ENCODE results near the gene COQ2.

COQ2 gene

DNA sequence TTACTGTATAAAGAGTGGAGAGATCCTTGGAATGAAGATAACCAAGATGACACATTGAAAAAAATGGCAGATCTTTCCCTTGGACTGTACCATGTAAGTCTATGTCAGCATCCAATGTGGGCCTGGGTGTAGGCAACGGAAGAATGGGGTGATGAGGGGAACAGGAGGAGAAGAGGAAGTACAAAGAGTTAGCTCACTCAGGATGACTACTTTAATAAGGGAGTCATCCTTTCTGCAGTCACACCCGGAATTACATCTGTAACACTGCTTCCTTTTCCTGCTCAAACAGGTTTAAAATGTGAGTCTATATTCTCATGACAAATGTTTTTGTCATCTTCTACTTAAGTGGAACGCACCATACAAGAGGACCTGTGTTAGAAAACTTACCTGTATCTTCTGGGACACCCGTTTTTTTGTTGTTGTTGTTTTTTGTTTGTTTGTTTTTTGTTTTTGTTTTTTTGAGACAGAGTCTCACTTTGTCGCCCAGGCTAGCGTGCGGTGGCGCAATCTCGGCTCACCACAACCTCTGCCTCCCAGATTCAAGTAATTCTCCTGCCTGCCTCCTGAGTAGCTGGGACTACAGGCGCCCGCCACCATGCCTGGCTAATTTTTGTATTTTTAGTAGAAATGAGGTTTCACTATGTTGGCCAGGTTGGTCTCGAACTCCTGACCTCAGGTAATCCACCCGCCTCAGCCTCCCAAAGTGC lies 32.0 kb upstream of the COQ2 start:
- TF ChIP-seq, protein P1, sequence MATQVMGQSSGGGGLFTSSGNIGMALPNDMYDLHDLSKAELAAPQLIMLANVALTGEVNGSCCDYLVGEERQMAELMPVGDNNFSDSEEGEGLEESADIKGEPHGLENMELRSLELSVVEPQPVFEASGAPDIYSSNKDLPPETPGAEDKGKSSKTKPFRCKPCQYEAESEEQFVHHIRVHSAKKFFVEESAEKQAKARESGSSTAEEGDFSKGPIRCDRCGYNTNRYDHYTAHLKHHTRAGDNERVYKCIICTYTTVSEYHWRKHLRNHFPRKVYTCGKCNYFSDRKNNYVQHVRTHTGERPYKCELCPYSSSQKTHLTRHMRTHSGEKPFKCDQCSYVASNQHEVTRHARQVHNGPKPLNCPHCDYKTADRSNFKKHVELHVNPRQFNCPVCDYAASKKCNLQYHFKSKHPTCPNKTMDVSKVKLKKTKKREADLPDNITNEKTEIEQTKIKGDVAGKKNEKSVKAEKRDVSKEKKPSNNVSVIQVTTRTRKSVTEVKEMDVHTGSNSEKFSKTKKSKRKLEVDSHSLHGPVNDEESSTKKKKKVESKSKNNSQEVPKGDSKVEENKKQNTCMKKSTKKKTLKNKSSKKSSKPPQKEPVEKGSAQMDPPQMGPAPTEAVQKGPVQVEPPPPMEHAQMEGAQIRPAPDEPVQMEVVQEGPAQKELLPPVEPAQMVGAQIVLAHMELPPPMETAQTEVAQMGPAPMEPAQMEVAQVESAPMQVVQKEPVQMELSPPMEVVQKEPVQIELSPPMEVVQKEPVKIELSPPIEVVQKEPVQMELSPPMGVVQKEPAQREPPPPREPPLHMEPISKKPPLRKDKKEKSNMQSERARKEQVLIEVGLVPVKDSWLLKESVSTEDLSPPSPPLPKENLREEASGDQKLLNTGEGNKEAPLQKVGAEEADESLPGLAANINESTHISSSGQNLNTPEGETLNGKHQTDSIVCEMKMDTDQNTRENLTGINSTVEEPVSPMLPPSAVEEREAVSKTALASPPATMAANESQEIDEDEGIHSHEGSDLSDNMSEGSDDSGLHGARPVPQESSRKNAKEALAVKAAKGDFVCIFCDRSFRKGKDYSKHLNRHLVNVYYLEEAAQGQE (IDR thresholded peaks at IDR 0.05; ENCODE audit: insufficient read depth in 1 of 2, low read depth in 2 of 2, low read length in 2 of 2): no peak
- TF ChIP-seq POLR2AphosphoS5 (IDR thresholded peaks at IDR 0.05; ENCODE audit: low read depth, low read length) (no peak), FOXP2 (optimal IDR thresholded peaks at IDR 0.05; ENCODE audit: borderline replicate concordance, extremely low read depth, extremely low read length, insufficient read depth) (no peak), SIN3A (IDR thresholded peaks at IDR 0.05; ENCODE audit: borderline replicate concordance, insufficient read depth, low read length) (no peak), TAF1 (IDR thresholded peaks at IDR 0.05; ENCODE audit: borderline replicate concordance, insufficient read depth, low read length) (no peak)

DNA sequence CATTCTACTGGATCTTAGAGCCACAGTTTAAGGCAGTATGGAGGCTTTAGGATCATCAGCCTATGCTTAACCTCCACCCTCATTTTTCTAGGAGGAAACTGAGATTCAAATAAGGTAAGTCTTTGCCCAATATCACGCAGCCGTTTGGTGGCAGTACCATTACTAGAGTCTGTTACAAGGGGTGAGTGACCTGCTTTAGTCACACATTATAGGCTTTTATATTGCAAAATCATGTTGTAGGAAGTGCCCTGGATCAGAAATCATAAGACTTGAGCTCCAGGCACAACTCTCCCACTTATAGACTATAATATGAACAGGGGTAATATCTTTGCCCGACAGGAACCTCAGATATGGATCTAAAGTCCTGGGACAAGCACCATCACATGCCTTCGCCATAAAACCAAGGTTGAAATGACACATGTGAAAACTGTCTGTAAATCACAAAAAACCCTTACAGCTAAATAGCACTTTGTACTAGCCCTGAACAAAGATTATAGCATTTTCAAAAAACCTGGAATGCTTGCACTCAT lies 30.8 kb upstream of the COQ2 start:
- TF ChIP-seq SIN3A (IDR thresholded peaks at IDR 0.05; ENCODE audit: borderline replicate concordance, insufficient read depth, low read length) (no peak), TAF1 (IDR thresholded peaks at IDR 0.05; ENCODE audit: borderline replicate concordance, insufficient read depth, low read length) (no peak), POLR2AphosphoS5 (IDR thresholded peaks at IDR 0.05; ENCODE audit: low read depth, low read length) (no peak), FOXP2 (optimal IDR thresholded peaks at IDR 0.05; ENCODE audit: borderline replicate concordance, extremely low read depth, extremely low read length, insufficient read depth) (no peak)
- TF ChIP-seq, protein P1 (IDR thresholded peaks at IDR 0.05; ENCODE audit: insufficient read depth in 1 of 2, low read depth in 2 of 2, low read length in 2 of 2): no peak

DNA sequence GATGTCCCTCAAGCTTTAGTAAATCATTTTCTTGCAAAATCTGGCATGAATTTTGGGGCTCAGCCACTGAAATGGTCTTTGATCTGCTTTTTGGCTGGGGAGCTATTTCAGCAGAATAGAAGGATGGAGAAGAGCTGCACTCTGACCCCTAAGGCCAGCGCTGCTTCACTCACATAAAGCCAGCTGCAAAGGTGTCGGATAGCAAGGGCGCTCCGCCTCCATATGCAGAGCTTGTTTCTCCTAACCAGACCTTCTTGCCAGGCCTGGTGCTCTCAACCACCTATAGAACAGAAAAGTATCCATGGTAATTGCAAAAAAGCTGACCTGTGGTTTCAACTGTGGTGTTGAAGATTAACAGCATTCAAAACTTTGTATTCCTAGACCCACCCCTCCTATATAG lies 24.1 kb upstream of the COQ2 start:
- TF ChIP-seq SIN3A (IDR thresholded peaks at IDR 0.05; ENCODE audit: borderline replicate concordance, insufficient read depth, low read length) (no peak), POLR2AphosphoS5 (IDR thresholded peaks at IDR 0.05; ENCODE audit: low read depth, low read length) (no peak)

DNA sequence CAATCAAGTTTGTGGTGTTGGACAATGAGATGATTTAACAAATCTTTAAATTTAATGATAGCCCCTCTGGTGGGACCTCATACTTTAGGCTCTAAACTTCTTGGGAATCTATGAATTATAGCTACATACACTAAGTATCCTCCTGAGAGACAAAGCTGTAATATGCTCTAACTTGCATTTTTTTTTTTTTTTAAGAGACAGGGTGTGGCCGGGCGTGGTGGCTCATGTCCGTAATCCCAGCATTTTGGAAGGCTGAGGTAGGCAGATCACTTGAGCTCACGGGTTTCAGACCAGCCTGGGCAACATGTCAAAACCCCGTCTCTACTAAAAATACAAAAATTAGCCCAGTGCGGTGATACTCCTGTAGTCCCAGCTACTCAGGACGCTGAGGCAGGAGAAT lies 23.3 kb upstream of the COQ2 start:
- no peak for TF ChIP-seq SIN3A (IDR thresholded peaks at IDR 0.05; ENCODE audit: borderline replicate concordance, insufficient read depth, low read length)
- no peak for TF ChIP-seq TAF1 (IDR thresholded peaks at IDR 0.05; ENCODE audit: borderline replicate concordance, insufficient read depth, low read length)
- TF ChIP-seq FOXP2 (optimal IDR thresholded peaks at IDR 0.05; ENCODE audit: borderline replicate concordance, extremely low read depth, extremely low read length, insufficient read depth): no peak
- TF ChIP-seq POLR2AphosphoS5 (IDR thresholded peaks at IDR 0.05; ENCODE audit: low read depth, low read length): no peak
- TF ChIP-seq, protein P1 (IDR thresholded peaks at IDR 0.05; ENCODE audit: insufficient read depth in 1 of 2, low read depth in 2 of 2, low read length in 2 of 2): no peak

DNA sequence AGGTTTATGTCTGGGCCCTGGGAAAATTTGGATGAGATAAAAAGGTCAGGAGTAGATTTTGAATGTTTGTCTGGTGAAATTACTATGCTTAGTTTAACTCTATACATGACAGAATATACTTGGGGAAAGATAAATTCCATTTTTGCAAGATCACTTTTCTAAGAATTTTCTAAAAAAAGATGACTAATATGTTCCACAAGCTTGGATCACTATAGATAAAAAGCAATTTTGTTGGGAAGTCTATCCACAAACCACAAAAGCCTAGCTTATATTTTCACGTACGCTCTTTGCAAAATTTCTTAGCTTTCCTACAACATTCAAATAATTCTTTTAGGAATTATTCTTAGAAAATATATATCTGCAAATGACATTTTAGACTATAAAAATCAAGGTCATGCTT lies 20.6 kb upstream of the COQ2 start:
- TF ChIP-seq POLR2AphosphoS5 (IDR thresholded peaks at IDR 0.05; ENCODE audit: low read depth, low read length): no peak
- no peak for TF ChIP-seq TAF1 (IDR thresholded peaks at IDR 0.05; ENCODE audit: borderline replicate concordance, insufficient read depth, low read length)
- TF ChIP-seq FOXP2 (optimal IDR thresholded peaks at IDR 0.05; ENCODE audit: borderline replicate concordance, extremely low read depth, extremely low read length, insufficient read depth): no peak
- no peak for TF ChIP-seq SIN3A (IDR thresholded peaks at IDR 0.05; ENCODE audit: borderline replicate concordance, insufficient read depth, low read length)

DNA sequence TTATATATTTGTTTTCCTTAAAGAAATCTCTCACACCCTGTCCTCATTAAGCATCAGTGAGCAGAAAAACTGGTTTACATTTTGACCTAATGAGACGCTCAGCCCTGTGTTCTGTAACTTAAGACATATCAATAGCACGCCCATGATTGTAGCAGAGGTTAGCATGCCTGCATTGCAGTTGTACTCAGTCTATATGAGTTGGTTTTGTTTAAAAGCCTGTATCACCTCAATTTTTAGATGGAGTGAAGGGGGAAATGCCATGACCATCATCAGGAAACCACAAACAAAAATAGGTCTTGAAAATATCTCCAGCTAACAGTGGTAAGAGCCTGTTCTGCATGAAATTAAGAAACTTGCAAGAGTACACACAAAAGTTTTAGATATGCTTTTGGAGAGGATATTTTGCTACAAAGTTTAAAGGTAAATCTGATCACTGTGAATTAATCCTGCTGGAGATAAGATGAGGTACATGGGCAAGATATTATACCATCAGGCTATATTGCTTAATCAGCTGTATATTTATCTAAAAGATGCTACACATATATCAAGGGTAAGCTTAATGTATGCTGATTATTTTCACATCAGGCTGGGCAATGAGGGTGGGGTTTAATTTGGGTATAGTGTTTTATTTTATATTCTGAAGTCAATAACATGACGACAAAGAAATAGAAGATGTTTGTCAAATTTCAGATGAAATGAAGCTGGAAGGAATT lies 13.1 kb upstream of the COQ2 start:
- TF ChIP-seq FOXP2 (optimal IDR thresholded peaks at IDR 0.05; ENCODE audit: borderline replicate concordance, extremely low read depth, extremely low read length, insufficient read depth) (no peak), TAF1 (IDR thresholded peaks at IDR 0.05; ENCODE audit: borderline replicate concordance, insufficient read depth, low read length) (no peak), SIN3A (IDR thresholded peaks at IDR 0.05; ENCODE audit: borderline replicate concordance, insufficient read depth, low read length) (no peak), POLR2AphosphoS5 (IDR thresholded peaks at IDR 0.05; ENCODE audit: low read depth, low read length) (no peak)
- TF ChIP-seq, protein P1 (IDR thresholded peaks at IDR 0.05; ENCODE audit: insufficient read depth in 1 of 2, low read depth in 2 of 2, low read length in 2 of 2): no peak
